OCI-LY7 (cell line): ENCODE data around the gene ACTA2. TPM values are rescaled to one million over a fixed set of nuclear protein-coding genes. Genes with fewer than 3 reads are reported as not detected.

Experiments
- BruUV-seq: library from RNA; stranded (reverse); fragments of 400-500 nt; replicated peaks from 2 replicates; lab custom pipeline; 2021; lab: Mats Ljungman, UMichigan
- CTCF ChIA-PET: fragments of 300-600 bp; sonication (Branson Sonifier 250); formaldehyde crosslinking; loops from one replicate; lab custom pipeline; 2022; ENCODE audit warnings: antibody characterized with exemption; ENCODE audit not compliant: unreplicated experiment; lab: Charles Lee
- POLR2A ChIA-PET: fragments of 300-600 bp; sonication (Branson Sonifier 250); formaldehyde crosslinking; loops from one replicate; lab custom pipeline; 2022; ENCODE audit warnings: antibody characterized with exemption; lab: Charles Lee
- DNase-seq: peaks from one replicate; pipeline ENCODE4 v3.0.0-alpha.2; 2015; ENCODE audit warnings: low spot score
- H2AFZ ChIP-seq: fragments of 200-600 bp; sonication (generic), shearing (Covaris generic); 2 replicates; pipeline ENCODE4 v1.6.1; 2014; ENCODE audit warnings: mild to moderate bottlenecking, antibody characterized with exemption, low read length, moderate library complexity
- H3K27ac ChIP-seq: fragments of 200-600 bp; sonication (generic); 2 replicates; pipeline ENCODE4 v1.5.1; 2014; ENCODE audit warnings: mixed run types, low read depth, mild to moderate bottlenecking, moderate library complexity, low read length, inconsistent platforms; ENCODE audit not compliant: poor library complexity, severe bottlenecking
- H3K36me3 ChIP-seq: fragments of 200-600 bp; sonication (generic); 2 replicates; pipeline ENCODE4 v1.6.1; 2014; ENCODE audit warnings: mild to moderate bottlenecking, antibody characterized with exemption, low read length, moderate library complexity, mixed read lengths; ENCODE audit not compliant: insufficient read depth
- H3K4me1 ChIP-seq: fragments of 200-600 bp; sonication (generic); 2 replicates; pipeline ENCODE4 v1.5.1; 2014; ENCODE audit warnings: mild to moderate bottlenecking, low read length; ENCODE audit not compliant: insufficient read depth, poor library complexity, severe bottlenecking
- H3K4me2 ChIP-seq: fragments of 200-600 bp; sonication (generic); 2 replicates; pipeline ENCODE4 v1.6.1; 2014; ENCODE audit warnings: mild to moderate bottlenecking, low read length
- H3K4me3 ChIP-seq: fragments of 200-600 bp; sonication (generic); 2 replicates; pipeline ENCODE4 v1.5.1; 2014; ENCODE audit warnings: mild to moderate bottlenecking, low read depth, low read length; ENCODE audit not compliant: poor library complexity, severe bottlenecking
- H3K79me2 ChIP-seq: fragments of 200-600 bp; sonication (generic); 2 replicates; pipeline ENCODE4 v1.6.1; 2016; ENCODE audit warnings: low read depth, mild to moderate bottlenecking, low read length, moderate library complexity, mixed read lengths; ENCODE audit not compliant: insufficient read depth
- H3K9me2 ChIP-seq: fragments of 200-600 bp; sonication (generic); 2 replicates; pipeline ENCODE4 v1.6.1; 2016; ENCODE audit warnings: mild to moderate bottlenecking, low read length, mixed read lengths; ENCODE audit not compliant: insufficient read depth
- H3K9me3 ChIP-seq: fragments of 200-600 bp; sonication (generic); 2 replicates; pipeline ENCODE4 v1.6.1; 2014; ENCODE audit warnings: mild to moderate bottlenecking, mixed run types, low read length, mixed read lengths
- H4K20me1 ChIP-seq: fragments of 200-600 bp; sonication (generic); 2 replicates; pipeline ENCODE4 v1.6.1; 2014; ENCODE audit warnings: mild to moderate bottlenecking, antibody characterized with exemption, low read length, moderate library complexity, mixed read lengths; ENCODE audit not compliant: insufficient read depth
- EZH2phosphoT487 ChIP-seq: fragments of 200-600 bp; sonication (generic); IDR thresholded peaks from 2 replicates; pipeline ENCODE4 v1.6.1; 2018; ENCODE audit warnings: low read depth, borderline replicate concordance, mild to moderate bottlenecking, mixed run types, antibody characterized with exemption, low read length, moderate library complexity, mixed read lengths
- intact Hi-C: fragments of 100-400 bp; cut with micrococcal nuclease; formaldehyde crosslinking; loops from one replicate; pipeline ENCODE4 v1.10.0; 2022; ENCODE audit not compliant: unreplicated experiment
- total RNA-seq, 2 experiments: library from RNA; depleted of rRNA in 1 of 2; stranded (reverse); fragments of >200 nt in 1 of 2; shearing (Covaris generic) in 1 of 2; gene quantifications; 2 replicates each; pipeline ENCODE4 v1.2.3, GENCODE V29; 2014 to 2022
- TF ChIP-seq, protein P1 (sequence below): fragments of 200-600 bp; sonication (generic); conservative IDR thresholded peaks from 2 replicates; pipeline ENCODE4 v1.5.1; 2014; ENCODE audit warnings: mild to moderate bottlenecking, antibody characterized with exemption, low read length, moderate library complexity, mixed read lengths

Gene ACTA2
- total RNA-seq, 2 experiments from 2014 or later, result 1.4 to 3.3 TPM

DNA sequence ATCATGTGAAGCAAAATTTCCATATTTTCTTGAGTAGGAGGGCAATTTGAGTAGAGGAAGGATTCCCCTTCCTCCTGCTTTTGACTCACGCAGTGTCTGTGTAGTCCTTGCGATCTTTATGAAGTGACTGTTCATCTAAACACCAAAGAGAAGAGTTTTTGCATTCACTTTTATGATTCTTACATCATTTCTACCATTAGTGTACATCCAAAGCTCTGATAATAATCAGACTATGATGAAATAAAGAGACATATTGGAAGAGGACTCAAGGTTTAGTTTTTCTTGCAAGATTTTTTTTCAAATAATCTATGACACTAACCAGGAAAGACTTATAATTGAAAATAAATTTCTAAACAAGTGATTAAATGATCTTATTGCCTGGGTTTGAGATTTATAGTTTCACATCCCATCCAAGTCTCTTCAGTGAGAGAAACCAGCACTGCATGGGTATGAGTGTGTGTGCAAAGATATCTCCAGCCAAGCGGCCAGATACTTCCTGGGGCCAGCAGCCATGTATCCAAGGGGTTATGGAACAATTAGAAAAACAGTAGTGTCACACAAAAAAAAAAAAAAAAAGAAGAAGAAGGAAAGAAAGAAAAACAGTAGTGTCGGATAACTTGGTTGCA lies 2.0 kb upstream of the ACTA2 start:
- Histone ChIP-seq H3K4me3 (no peak overlapping the region), H3K4me2 (no peak overlapping the region), H3K79me2 (no peaks in the 10 kb centered on the region), H3K4me1 (no peaks in the 10 kb centered on the region), H2AFZ (no peak overlapping the region), H4K20me1 (no peaks in the 10 kb centered on the region), H3K27ac (no peak overlapping the region), H3K9me3 (no peaks in the 10 kb centered on the region), H3K9me2 (no peaks in the 10 kb centered on the region), H3K36me3 (no peaks in the 10 kb centered on the region)
- POLR2A ChIA-PET, result interaction anchor here (0.7 to 1.2 kb wide), 4 partner anchors 9 to 71 kb away, joined by 3 to 9 read pairs (median 5); no protein-coding TSS in a partner anchor
- no TSS peak for BruUV-seq
- intact Hi-C loops, result no loop called here
- CTCF ChIA-PET, result no interaction called here
- TF ChIP-seq, protein P1, sequence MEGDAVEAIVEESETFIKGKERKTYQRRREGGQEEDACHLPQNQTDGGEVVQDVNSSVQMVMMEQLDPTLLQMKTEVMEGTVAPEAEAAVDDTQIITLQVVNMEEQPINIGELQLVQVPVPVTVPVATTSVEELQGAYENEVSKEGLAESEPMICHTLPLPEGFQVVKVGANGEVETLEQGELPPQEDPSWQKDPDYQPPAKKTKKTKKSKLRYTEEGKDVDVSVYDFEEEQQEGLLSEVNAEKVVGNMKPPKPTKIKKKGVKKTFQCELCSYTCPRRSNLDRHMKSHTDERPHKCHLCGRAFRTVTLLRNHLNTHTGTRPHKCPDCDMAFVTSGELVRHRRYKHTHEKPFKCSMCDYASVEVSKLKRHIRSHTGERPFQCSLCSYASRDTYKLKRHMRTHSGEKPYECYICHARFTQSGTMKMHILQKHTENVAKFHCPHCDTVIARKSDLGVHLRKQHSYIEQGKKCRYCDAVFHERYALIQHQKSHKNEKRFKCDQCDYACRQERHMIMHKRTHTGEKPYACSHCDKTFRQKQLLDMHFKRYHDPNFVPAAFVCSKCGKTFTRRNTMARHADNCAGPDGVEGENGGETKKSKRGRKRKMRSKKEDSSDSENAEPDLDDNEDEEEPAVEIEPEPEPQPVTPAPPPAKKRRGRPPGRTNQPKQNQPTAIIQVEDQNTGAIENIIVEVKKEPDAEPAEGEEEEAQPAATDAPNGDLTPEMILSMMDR, result no peak
- TF ChIP-seq EZH2phosphoT487, result no peak
- DNase-seq, result no peak

DNA sequence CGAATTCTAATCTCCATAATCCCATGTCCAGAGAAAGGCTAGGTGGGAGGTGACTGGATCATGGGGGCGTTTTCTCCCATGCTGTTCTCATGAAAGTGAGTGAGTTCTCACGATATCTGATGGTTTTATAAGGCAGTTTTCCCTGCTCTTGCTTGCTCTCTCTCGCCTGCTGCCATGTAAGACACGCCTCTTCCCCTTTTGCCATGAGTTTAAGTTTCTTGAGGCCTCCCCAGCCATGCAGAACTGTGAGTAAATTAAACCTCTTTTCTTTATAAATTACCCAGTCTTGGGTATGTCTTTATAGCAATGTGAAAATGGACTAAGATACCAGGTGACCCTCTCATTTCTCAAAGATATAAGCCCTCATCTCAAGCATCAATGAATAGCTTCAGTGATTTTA lies 1.1 kb upstream of the ACTA2 start:
- Histone ChIP-seq H3K4me1 (no peaks in the 10 kb centered on the region), H3K79me2 (no peaks in the 10 kb centered on the region), H3K9me2 (no peaks in the 10 kb centered on the region), H3K9me3 (no peaks in the 10 kb centered on the region), H3K36me3 (no peaks in the 10 kb centered on the region), H3K4me2 (no peak overlapping the region), H4K20me1 (no peaks in the 10 kb centered on the region), H2AFZ (no peak overlapping the region), H3K4me3 (no peak overlapping the region), H3K27ac (no peak overlapping the region)
- no peak for TF ChIP-seq EZH2phosphoT487
- TF ChIP-seq, protein P1, result no peak
- DNase-seq, result no peak
- CTCF ChIA-PET, result no interaction called here
- no TSS peak for BruUV-seq
- intact Hi-C loops, result no loop called here
- POLR2A ChIA-PET, result interaction anchor here (0.7 to 1.0 kb wide), 3 partner anchors 17 to 68 kb away, joined by 3 read pairs; no protein-coding TSS in a partner anchor
